Mesenchymal stem cell (in vitro differentiated cells and primary cell): ENCODE measurements around the gene SMIM38.

Source experiments
- DNase-seq: peaks from one replicate; pipeline ENCODE4 v3.0.0-alpha.2; 2013
- H2AFZ ChIP-seq: one replicate; pipeline ENCODE4 v1.6.1; 2013; ENCODE audit warnings: low read depth, mild to moderate bottlenecking, control low read depth, inconsistent platforms, low read length, moderate library complexity
- H2AK5ac ChIP-seq: 2 replicates; pipeline ENCODE4 v1.6.1; 2013; ENCODE audit warnings: low read length, moderate library complexity, mild to moderate bottlenecking, inconsistent platforms; ENCODE audit not compliant: severe bottlenecking
- H2BK120ac ChIP-seq: one replicate; pipeline ENCODE4 v1.6.1; 2013; ENCODE audit warnings: low read depth, mild to moderate bottlenecking, inconsistent platforms, low read length, moderate library complexity
- H2BK12ac ChIP-seq, 2 experiments: one replicate each; pipeline ENCODE4 v1.6.1; 2013; ENCODE audit warnings: inconsistent platforms in 2 of 2, low read length in 2 of 2, mild to moderate bottlenecking in 2 of 2, moderate library complexity in 2 of 2, control low read depth in 1 of 2
- H2BK15ac ChIP-seq: one replicate; pipeline ENCODE4 v1.6.1; 2013; ENCODE audit warnings: mild to moderate bottlenecking, low read depth, inconsistent platforms; ENCODE audit not compliant: poor library complexity, severe bottlenecking
- H2BK5ac ChIP-seq: 2 replicates; pipeline ENCODE4 v1.6.1; 2013; ENCODE audit warnings: low read depth, mild to moderate bottlenecking, low read length, control low read depth, inconsistent platforms; ENCODE audit not compliant: poor library complexity, severe bottlenecking
- H3K14ac ChIP-seq, 2 experiments: one replicate each; pipeline ENCODE4 v1.6.1; 2013; ENCODE audit warnings: inconsistent platforms in 2 of 2, low read length in 2 of 2, control low read depth in 1 of 2, mild to moderate bottlenecking in 1 of 2, moderate library complexity in 1 of 2
- H3K18ac ChIP-seq, 2 experiments: one replicate each; pipeline ENCODE4 v1.6.1; 2013; ENCODE audit warnings: inconsistent platforms in 2 of 2, low read length in 2 of 2, control low read depth in 1 of 2, low read depth in 1 of 2, mild to moderate bottlenecking in 1 of 2
- H3K23ac ChIP-seq, 2 experiments: one replicate each; pipeline ENCODE4 v1.6.1; 2013; ENCODE audit warnings: inconsistent platforms in 2 of 2, low read length in 2 of 2, mild to moderate bottlenecking in 2 of 2, moderate library complexity in 2 of 2, control low read depth in 1 of 2
- H3K27ac ChIP-seq: 2 replicates; pipeline ENCODE4 v1.5.1; 2013; ENCODE audit warnings: mild to moderate bottlenecking, moderate library complexity, low read length, control low read depth, inconsistent platforms; ENCODE audit not compliant: poor library complexity, severe bottlenecking
- H3K27me3 ChIP-seq, 2 experiments: 2 replicates each; pipeline versions ENCODE4 v1.6.1 to v1.7.0; 2013; ENCODE audit warnings: low read length in 2 of 2, mild to moderate bottlenecking in 2 of 2, moderate library complexity in 2 of 2, control low read depth in 1 of 2, inconsistent platforms in 1 of 2; ENCODE audit not compliant: control insufficient read depth in 1 of 2, insufficient read depth in 1 of 2
- H3K36me3 ChIP-seq, 2 experiments: 2 replicates each; pipeline versions ENCODE4 v1.6.1 to v1.7.0; 2013; ENCODE audit warnings: low read length in 2 of 2, control low read depth in 1 of 2, inconsistent platforms in 1 of 2, low read depth in 1 of 2, mild to moderate bottlenecking in 1 of 2; ENCODE audit not compliant: insufficient read depth in 2 of 2, control insufficient read depth in 1 of 2
- H3K4ac ChIP-seq, 2 experiments: one replicate each; pipeline ENCODE4 v1.6.1; 2013; ENCODE audit warnings: inconsistent platforms in 2 of 2, low read length in 2 of 2, mild to moderate bottlenecking in 2 of 2, moderate library complexity in 2 of 2, control low read depth in 1 of 2, low read depth in 1 of 2
- H3K4me1 ChIP-seq: 2 replicates; pipeline ENCODE4 v1.6.1; 2013; ENCODE audit warnings: low read depth, low read length, control low read depth; ENCODE audit not compliant: control insufficient read depth, insufficient read depth
- H3K4me2 ChIP-seq: 2 replicates; pipeline ENCODE4 v1.6.1; 2013; ENCODE audit warnings: low read length, mild to moderate bottlenecking, inconsistent platforms; ENCODE audit not compliant: poor library complexity, severe bottlenecking
- H3K4me3 ChIP-seq, 2 experiments: 2 replicates each; pipeline versions ENCODE4 v1.5.1 to v1.7.0; 2013; ENCODE audit warnings: low read length in 2 of 2, mild to moderate bottlenecking in 2 of 2, control low read depth in 1 of 2, low read depth in 1 of 2; ENCODE audit not compliant: insufficient read depth in 1 of 2
- H3K79me1 ChIP-seq: replicated peaks from 2 replicates; pipeline ENCODE4 v1.6.1; 2013; ENCODE audit warnings: mild to moderate bottlenecking, control low read depth, low read length, inconsistent platforms; ENCODE audit not compliant: poor library complexity, severe bottlenecking
- H3K9ac ChIP-seq: 2 replicates; pipeline ENCODE4 v1.7.0; 2013; ENCODE audit warnings: mild to moderate bottlenecking, low read length, moderate library complexity
- H3K9me3 ChIP-seq: 2 replicates; pipeline ENCODE4 v1.7.0; 2013; ENCODE audit warnings: mild to moderate bottlenecking, low read length; ENCODE audit not compliant: control insufficient read depth
- H4K8ac ChIP-seq: one replicate; pipeline ENCODE4 v1.6.1; 2013; ENCODE audit warnings: inconsistent platforms, mild to moderate bottlenecking, low read length, moderate library complexity
- H4K91ac ChIP-seq: one replicate; pipeline ENCODE4 v1.6.1; 2013; ENCODE audit warnings: mild to moderate bottlenecking, low read length, inconsistent platforms
- WGBS: methylation state at CpG from one replicate; pipeline ENCODE4 v1.1.7; 2013; ENCODE audit warnings: mixed read lengths; 5-methylcytosine and 5-hydroxymethylcytosine counted together

Gene SMIM38

GRCh38 chr11:69194956-69195355, 39.2 kb downstream of the SMIM38 start:
- no peak overlapping the region for H2BK120ac ChIP-seq
- H3K27ac ChIP-seq: no peak overlapping the region
- no peak overlapping the region for H2AK5ac ChIP-seq
- H2BK5ac ChIP-seq: no peak overlapping the region
- no peak overlapping the region for H3K4ac ChIP-seq
- H3K36me3 ChIP-seq: no peaks in the 10 kb centered on the region
- H3K9ac ChIP-seq: no peak overlapping the region
- H2BK15ac ChIP-seq: no peak overlapping the region
- H2AFZ ChIP-seq: no peak overlapping the region
- no peak overlapping the region for H3K18ac ChIP-seq
- no peak overlapping the region for H3K14ac ChIP-seq
- H3K79me1 ChIP-seq: no peaks in the 10 kb centered on the region
- H3K4me2 ChIP-seq: no peak overlapping the region
- H3K4me1 ChIP-seq: no peaks in the 10 kb centered on the region
- peaks cover 25% of the 10 kb centered on the region for H3K9me3 ChIP-seq
- no peak overlapping the region for H4K91ac ChIP-seq
- no peak for DNase-seq
- H4K8ac ChIP-seq: no peak overlapping the region
- peaks cover 38 to 83% of the 10 kb centered on the region in 2 experiments for H3K27me3 ChIP-seq
- no peak overlapping the region for H3K23ac ChIP-seq
- WGBS: 46% methylated on average over 4 of the region's 6 CpGs
- no peak overlapping the region for H3K4me3 ChIP-seq
- no peak overlapping the region for H2BK12ac ChIP-seq

- 91% methylated on average over 35 of the region's 35 CpGs for WGBS
- no peak overlapping the region for H3K27ac ChIP-seq
- no peaks in the 10 kb centered on the region for H3K36me3 ChIP-seq
- no peak overlapping the region for H3K4me3 ChIP-seq
- peaks cover 49 to 93% of the 10 kb centered on the region in 2 experiments for H3K27me3 ChIP-seq
- no peak overlapping the region for H3K23ac ChIP-seq
- no peak overlapping the region for H3K14ac ChIP-seq
- H3K4ac ChIP-seq: no peak overlapping the region
- H2BK15ac ChIP-seq: no peak overlapping the region
- H4K8ac ChIP-seq: no peak overlapping the region
- H2AFZ ChIP-seq: no peak overlapping the region
- H3K9me3 ChIP-seq: peaks cover 25% of the 10 kb centered on the region
- H3K18ac ChIP-seq: no peak overlapping the region
- H2BK5ac ChIP-seq: no peak overlapping the region
- no peak overlapping the region for H3K4me2 ChIP-seq
- H4K91ac ChIP-seq: no peak overlapping the region
- no peak for DNase-seq
- H3K4me1 ChIP-seq: no peaks in the 10 kb centered on the region
- no peak overlapping the region for H2BK120ac ChIP-seq
- no peaks in the 10 kb centered on the region for H3K79me1 ChIP-seq
- no peak overlapping the region for H3K9ac ChIP-seq
- no peak overlapping the region for H2BK12ac ChIP-seq
- no peak overlapping the region for H2AK5ac ChIP-seq
Measured at GRCh38 chr11:69195824-69196782, 40.4 kb downstream of the SMIM38 start.

GRCh38 chr11:69196783-69197169, 41.0 kb downstream of the SMIM38 start:
- H3K14ac ChIP-seq: no peak overlapping the region
- H3K9me3 ChIP-seq: peaks cover 25% of the 10 kb centered on the region
- H2AK5ac ChIP-seq: no peak overlapping the region
- H2AFZ ChIP-seq: no peak overlapping the region
- WGBS: 90% methylated on average over 14 of the region's 14 CpGs
- no peak overlapping the region for H3K27ac ChIP-seq
- H3K4ac ChIP-seq: no peak overlapping the region
- no peak overlapping the region for H2BK5ac ChIP-seq
- H3K4me2 ChIP-seq: no peak overlapping the region
- peaks cover 56 to 93% of the 10 kb centered on the region in 2 experiments for H3K27me3 ChIP-seq
- no peak overlapping the region for H3K9ac ChIP-seq
- H2BK120ac ChIP-seq: no peak overlapping the region
- H3K4me1 ChIP-seq: no peaks in the 10 kb centered on the region
- no peak overlapping the region for H3K23ac ChIP-seq
- no peak overlapping the region for H3K18ac ChIP-seq
- H4K91ac ChIP-seq: no peak overlapping the region
- no peak overlapping the region for H3K4me3 ChIP-seq
- no peak overlapping the region for H2BK12ac ChIP-seq
- no peaks in the 10 kb centered on the region for H3K79me1 ChIP-seq
- no peak for DNase-seq
- no peaks in the 10 kb centered on the region for H3K36me3 ChIP-seq
- H2BK15ac ChIP-seq: no peak overlapping the region
- no peak overlapping the region for H4K8ac ChIP-seq

- Histone ChIP-seq H3K27ac (no peak overlapping the region), H3K4me1 (no peaks in the 10 kb centered on the region), H2BK15ac (no peak overlapping the region), H2AFZ (no peak overlapping the region), H3K23ac (no peak overlapping the region), H3K4me2 (no peak overlapping the region), H2BK5ac (no peak overlapping the region), H2BK120ac (no peak overlapping the region), H3K9ac (no peak overlapping the region), H2BK12ac (no peak overlapping the region), H2AK5ac (no peak overlapping the region), H3K36me3 (no peaks in the 10 kb centered on the region), H3K9me3 (peaks cover 25% of the 10 kb centered on the region), H4K8ac (no peak overlapping the region), H3K14ac (no peak overlapping the region), H3K4ac (no peak overlapping the region), H3K4me3 (no peak overlapping the region), H3K27me3 (peaks cover 71 to 86% of the 10 kb centered on the region in 2 experiments), H3K79me1 (no peaks in the 10 kb centered on the region), H3K18ac (no peak overlapping the region), H4K91ac (no peak overlapping the region)
- DNase-seq: no peak
- WGBS: 82% methylated on average over 5 of the region's 5 CpGs
Measured at GRCh38 chr11:69198891-69199582, 43.3 kb downstream of the SMIM38 start.
